ENCODE results near the gene METTL15.
"Not testable (repeated sequence)": the region's sequence is repeated elsewhere in the genome, so short reads cannot be mapped to it uniquely, and the experiment has no call there.

METTL15 gene

GRCh38 chr11:28107750-28108618 lies at the start of gene METTL15, which contains the start of gene KIF18A:
TSS of gene METTL15 (plus strand) at chr11:28108388. CDS start at chr11:28113335, 4,947 bp downstream.
TSS of gene KIF18A (minus strand) at chr11:28108156. CDS start at chr11:28097947, 10,209 bp downstream.
- peak; percentile 99 for DNase-seq

- DNase-seq = no peak
Observed at GRCh38 chr11:28071305-28071704, 36.9 kb upstream of the METTL15 start.

GRCh38 chr11:28072321-28072720 lies 35.9 kb upstream of the METTL15 start:
- DNase-seq = peak; percentile 44

GRCh38 chr11:28077521-28077920 lies 30.7 kb upstream of the METTL15 start:
- no peak for DNase-seq

- DNase-seq = no peak
Observed at GRCh38 chr11:28083118-28083517, 25.1 kb upstream of the METTL15 start.

GRCh38 chr11:28086569-28086968 lies 21.6 kb upstream of the METTL15 start:
- DNase-seq = peak; percentile 97

- not testable (repeated sequence) for DNase-seq
Observed at GRCh38 chr11:28087192-28087591, 21.0 kb upstream of the METTL15 start.

GRCh38 chr11:28087693-28088092 lies 20.5 kb upstream of the METTL15 start:
- DNase-seq = peak; percentile 67

- DNase-seq = peak; percentile 84
Observed at GRCh38 chr11:28089378-28089777, 18.8 kb upstream of the METTL15 start.

- DNase-seq = peak; percentile 86
Observed at GRCh38 chr11:28090052-28090749, 18.0 kb upstream of the METTL15 start.

GRCh38 chr11:28092786-28093185 lies 15.4 kb upstream of the METTL15 start:
- no peak for DNase-seq

- DNase-seq = no peak
Observed at GRCh38 chr11:28098257-28098656, 9.9 kb upstream of the METTL15 start.

GRCh38 chr11:28099715-28100114 lies 8.5 kb upstream of the METTL15 start:
- DNase-seq = no peak

GRCh38 chr11:28100665-28101064 lies 7.5 kb upstream of the METTL15 start:
- no peak for DNase-seq

GRCh38 chr11:28102300-28102699 lies 5.9 kb upstream of the METTL15 start:
- DNase-seq = peak; percentile 45

- no peak for DNase-seq
Observed at GRCh38 chr11:28104425-28104824, 3.8 kb upstream of the METTL15 start.

GRCh38 chr11:28104984-28105383 lies 3.2 kb upstream of the METTL15 start:
- no peak for DNase-seq

- DNase-seq = no peak
Observed at GRCh38 chr11:28105869-28106268, 2.3 kb upstream of the METTL15 start.

- DNase-seq = no peak
Observed at GRCh38 chr11:28106353-28107043, 1.7 kb upstream of the METTL15 start.

- DNase-seq = peak; percentile 30
Observed at GRCh38 chr11:28107191-28107749, 918 bp upstream of the METTL15 start.

- no peak for DNase-seq
Observed at GRCh38 chr11:28108958-28109357, 770 bp downstream of the METTL15 start.

GRCh38 chr11:28110108-28110820 lies 2.1 kb downstream of the METTL15 start:
- DNase-seq = peak; percentile 86
